ENCODE measurements around the gene CKMT2.

- TF ChIP-seq, protein P1, sequence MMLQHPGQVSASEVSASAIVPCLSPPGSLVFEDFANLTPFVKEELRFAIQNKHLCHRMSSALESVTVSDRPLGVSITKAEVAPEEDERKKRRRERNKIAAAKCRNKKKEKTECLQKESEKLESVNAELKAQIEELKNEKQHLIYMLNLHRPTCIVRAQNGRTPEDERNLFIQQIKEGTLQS (IDR thresholded peaks at IDR 0.05; ENCODE audit: insufficient read depth, low read depth, low read length): no peak
- TF ChIP-seq CEBPB (IDR thresholded peaks at IDR 0.05; ENCODE audit: low read depth, low read length) (no peak), CTCF (IDR thresholded peaks at IDR 0.05; ENCODE audit: control extremely low read depth in 1 of 3, insufficient read depth in 1 of 3, low read depth in 1 of 3, low read length in 3 of 3) (no peak), POLR2AphosphoS5 (IDR thresholded peaks at IDR 0.05; ENCODE audit: low read depth, low read length) (no peak), EP300 (IDR thresholded peaks at IDR 0.05; ENCODE audit: borderline replicate concordance in 1 of 2, low read depth in 2 of 2, low read length in 2 of 2) (no peak), JUND (IDR thresholded peaks at IDR 0.05; ENCODE audit: low read length) (no peak), POLR2A (IDR thresholded peaks at IDR 0.05; ENCODE audit: control extremely low read depth in 1 of 2, low read depth in 2 of 2, low read length in 2 of 2) (no peak)
Observed at GRCh38 chr5:81253875-81254274, 20.8 kb downstream of the CKMT2 start.

Data from H1 (cell line).